HG02938 (cell line): ENCODE data around the gene ZNF521.

Source experiments
- ATAC-seq: cut with Tn5 transposase; IDR thresholded peaks from one replicate; pipeline ENCODE4 v1.9.1; 2021; ENCODE audit warnings: mild to moderate bottlenecking, moderate library complexity; ENCODE audit not compliant: unreplicated experiment

Gene ZNF521

GRCh38 chr18:25080211-25080610 is 271.8 kb downstream of the ZNF521 start:
- ATAC-seq: no peak

- no peak for ATAC-seq
Measured at GRCh38 chr18:25077944-25078723, 273.8 kb downstream of the ZNF521 start.

- ATAC-seq: no peak
Measured at GRCh38 chr18:25077038-25077943, 274.7 kb downstream of the ZNF521 start.

GRCh38 chr18:25075783-25076182 is 276.2 kb downstream of the ZNF521 start:
- no peak for ATAC-seq

- ATAC-seq: no peak
Measured at GRCh38 chr18:25075331-25075730, 276.6 kb downstream of the ZNF521 start.

GRCh38 chr18:25074925-25075324 is 277.0 kb downstream of the ZNF521 start:
- ATAC-seq: no peak

GRCh38 chr18:25072205-25072604 is 279.8 kb downstream of the ZNF521 start:
- no peak for ATAC-seq

GRCh38 chr18:25067275-25068025 is 284.5 kb downstream of the ZNF521 start:
- no peak for ATAC-seq

GRCh38 chr18:25066516-25066915 is 285.4 kb downstream of the ZNF521 start:
- no peak for ATAC-seq

- ATAC-seq: no peak
Measured at GRCh38 chr18:25062720-25063119, 289.2 kb downstream of the ZNF521 start.

GRCh38 chr18:25061395-25061794 is 290.6 kb downstream of the ZNF521 start:
- no peak for ATAC-seq

GRCh38 chr18:25058521-25058920 is 293.4 kb downstream of the ZNF521 start:
- ATAC-seq: no peak

GRCh38 chr18:25057491-25058050 is 294.4 kb downstream of the ZNF521 start:
- no peak for ATAC-seq

GRCh38 chr18:25056429-25056828 is 295.5 kb downstream of the ZNF521 start:
- no peak for ATAC-seq

- no peak for ATAC-seq
Measured at GRCh38 chr18:25055076-25055475, 296.9 kb downstream of the ZNF521 start.

GRCh38 chr18:25053466-25053865 is 298.5 kb downstream of the ZNF521 start:
- no peak for ATAC-seq

- ATAC-seq: no peak
Measured at GRCh38 chr18:25052511-25052921, 299.4 kb downstream of the ZNF521 start.

GRCh38 chr18:25050605-25051004 is 301.4 kb downstream of the ZNF521 start:
- ATAC-seq: no peak

GRCh38 chr18:25047983-25048382 is 304.0 kb downstream of the ZNF521 start:
- ATAC-seq: no peak

GRCh38 chr18:25047421-25047820 is 304.5 kb downstream of the ZNF521 start:
- ATAC-seq: no peak

- ATAC-seq: no peak
Measured at GRCh38 chr18:25044694-25045093, 307.3 kb downstream of the ZNF521 start.
